IPS-20b (cell line): ENCODE measurements around the gene CLASP1.
A peak's percentile ranks its signal among the peaks of the same experiment; 100 is the strongest.

ENCODE experiments used
- H3K27ac ChIP-seq: one replicate; pipeline ENCODE4 v1.5.1; 2013; ENCODE audit warnings: low read length
- H3K27me3 ChIP-seq: 2 replicates; pipeline ENCODE4 v1.6.1; 2013; ENCODE audit warnings: mild to moderate bottlenecking, low read length, inconsistent platforms; ENCODE audit not compliant: insufficient read depth
- H3K36me3 ChIP-seq: 2 replicates; pipeline ENCODE4 v1.6.1; 2013; ENCODE audit warnings: low read depth, mild to moderate bottlenecking, inconsistent platforms, low read length, moderate library complexity; ENCODE audit not compliant: insufficient read depth
- H3K4me1 ChIP-seq: 2 replicates; pipeline ENCODE4 v1.6.1; 2013; ENCODE audit warnings: mild to moderate bottlenecking, control low read depth, inconsistent platforms, low read length, moderate library complexity; ENCODE audit not compliant: insufficient read depth
- H3K4me3 ChIP-seq: 2 replicates; pipeline ENCODE4 v1.5.1; 2013; ENCODE audit warnings: mild to moderate bottlenecking, low read length, inconsistent platforms
- H3K9ac ChIP-seq: 2 replicates; pipeline ENCODE4 v1.6.1; 2013; ENCODE audit warnings: low read depth, mild to moderate bottlenecking, inconsistent platforms, low read length, moderate library complexity
- H3K9me3 ChIP-seq: 2 replicates; pipeline ENCODE4 v1.6.1; 2013; ENCODE audit warnings: mild to moderate bottlenecking, low read depth, low read length, inconsistent platforms; ENCODE audit not compliant: insufficient read depth

Gene CLASP1

GRCh38 chr2:121532347-121532766 lies 116.9 kb downstream of the CLASP1 start:
- no peak overlapping the region for H3K9ac ChIP-seq
- H3K9me3 ChIP-seq: no peaks in the 10 kb centered on the region
- H3K27me3 ChIP-seq: no peaks in the 10 kb centered on the region
- H3K4me1 ChIP-seq: peaks cover 10% of the 10 kb centered on the region
- H3K4me3 ChIP-seq: no peak overlapping the region
- no peak overlapping the region for H3K27ac ChIP-seq
- H3K36me3 ChIP-seq: peaks cover 7% of the 10 kb centered on the region; the same call in 1 of the 2 replicates

DNA sequence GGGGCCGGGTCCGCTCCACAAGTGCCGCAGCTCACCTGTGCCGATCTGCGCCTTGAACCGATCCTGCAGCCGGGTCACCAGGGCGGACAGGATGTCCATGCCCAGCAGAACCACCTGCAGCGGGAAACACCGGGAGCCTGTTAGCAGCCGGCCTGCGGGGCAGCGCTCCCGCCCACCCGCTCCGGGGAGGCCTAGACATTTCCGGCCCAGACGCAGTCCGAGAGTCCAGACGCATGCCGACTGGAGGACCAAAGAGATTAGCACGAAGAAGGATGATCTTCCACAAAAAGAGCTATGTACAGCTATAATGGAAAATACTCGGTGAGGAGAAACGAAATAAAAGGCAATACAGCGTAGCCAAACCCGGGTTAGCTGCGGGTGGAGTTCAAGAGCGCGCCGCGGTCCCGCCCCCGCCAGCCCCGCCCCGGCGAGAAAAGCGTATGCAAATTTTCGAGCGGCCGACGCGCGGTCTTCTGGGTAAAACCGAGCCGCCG lies 119.0 kb downstream of the CLASP1 start:
- Histone ChIP-seq H3K27me3 (no peaks in the 10 kb centered on the region), H3K27ac (peak overlapping the region; percentile 5), H3K4me3 (peak overlapping the region; percentile 91), H3K36me3 (peaks cover 24% of the 10 kb centered on the region), H3K9ac (peak overlapping the region; percentile 89), H3K4me1 (peaks cover 10% of the 10 kb centered on the region), H3K9me3 (no peaks in the 10 kb centered on the region)

DNA sequence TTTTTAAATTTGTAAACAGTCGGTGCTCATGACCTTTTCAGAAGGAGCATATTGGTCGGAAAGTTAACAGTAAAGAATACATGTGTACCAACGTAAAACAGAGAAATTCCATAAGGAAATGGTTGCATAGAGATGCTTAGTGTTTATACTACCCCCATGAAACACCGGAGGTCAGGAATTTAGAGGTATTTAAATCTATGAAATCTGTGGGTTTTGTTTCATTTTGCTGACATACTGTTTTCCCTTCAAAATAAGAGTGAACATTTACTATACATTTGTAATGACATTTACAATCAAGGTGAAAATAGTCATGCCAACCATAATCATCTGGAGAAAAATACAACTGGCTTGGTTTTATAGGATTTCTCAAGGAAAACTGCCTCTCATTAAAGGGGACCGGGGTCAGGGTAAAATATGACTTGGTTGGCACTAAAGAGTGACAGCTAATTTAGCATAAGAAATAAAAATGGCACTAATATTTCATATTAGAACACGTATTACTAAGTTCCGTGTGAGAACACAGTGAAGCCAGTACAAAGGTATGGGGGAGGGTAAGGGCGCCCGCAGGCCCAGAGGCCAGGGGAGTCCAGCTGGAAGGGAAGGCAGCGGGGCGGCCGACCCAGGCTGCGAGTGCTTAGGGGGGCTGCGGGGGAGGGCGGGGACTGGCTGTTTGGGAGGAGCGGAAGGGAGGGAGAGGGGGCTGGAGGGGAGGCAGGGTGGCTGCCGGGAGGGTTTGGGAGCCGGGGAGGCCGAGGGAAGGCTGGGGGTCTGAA lies 119.6 kb downstream of the CLASP1 start:
- Histone ChIP-seq H3K4me3 (peak overlapping the region; percentile 91), H3K27me3 (no peaks in the 10 kb centered on the region), H3K4me1 (peaks cover 10% of the 10 kb centered on the region), H3K27ac (no peak overlapping the region), H3K9me3 (no peaks in the 10 kb centered on the region), H3K36me3 (peaks cover 24% of the 10 kb centered on the region), H3K9ac (peak overlapping the region; percentile 89; the same call in 1 of the 2 replicates)

DNA sequence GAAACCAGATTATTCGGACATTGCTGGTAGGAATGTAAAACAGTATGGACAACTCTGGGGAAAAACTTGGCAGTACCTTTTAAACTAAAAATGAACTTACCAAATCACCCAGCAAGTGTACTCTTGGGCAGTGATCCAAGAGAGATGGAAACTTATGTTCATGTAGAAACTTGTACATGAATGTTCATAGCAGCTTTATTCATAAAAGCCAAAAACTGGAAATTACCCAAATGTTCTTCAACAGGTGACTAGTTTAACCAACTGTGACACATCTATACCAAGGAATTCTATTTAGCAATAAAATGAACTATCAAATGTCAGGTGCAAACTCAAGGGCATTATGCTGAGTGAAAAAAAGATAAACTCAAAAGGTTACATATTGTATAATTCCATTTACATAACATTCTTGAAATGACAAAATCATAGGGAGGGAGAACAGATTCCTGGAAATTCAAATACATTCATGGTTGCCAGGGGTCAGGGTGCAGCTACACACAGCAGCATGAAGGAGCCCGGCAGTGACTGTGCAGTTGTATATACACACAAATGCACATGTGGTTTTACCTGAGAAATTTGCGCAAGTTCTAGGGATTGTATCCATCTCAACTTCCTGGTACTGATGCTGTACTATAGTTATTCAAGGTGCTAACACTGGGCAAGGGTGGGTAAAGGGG lies 122.1 kb downstream of the CLASP1 start:
- no peaks in the 10 kb centered on the region for H3K27me3 ChIP-seq
- H3K4me1 ChIP-seq: peaks cover 7% of the 10 kb centered on the region

DNA sequence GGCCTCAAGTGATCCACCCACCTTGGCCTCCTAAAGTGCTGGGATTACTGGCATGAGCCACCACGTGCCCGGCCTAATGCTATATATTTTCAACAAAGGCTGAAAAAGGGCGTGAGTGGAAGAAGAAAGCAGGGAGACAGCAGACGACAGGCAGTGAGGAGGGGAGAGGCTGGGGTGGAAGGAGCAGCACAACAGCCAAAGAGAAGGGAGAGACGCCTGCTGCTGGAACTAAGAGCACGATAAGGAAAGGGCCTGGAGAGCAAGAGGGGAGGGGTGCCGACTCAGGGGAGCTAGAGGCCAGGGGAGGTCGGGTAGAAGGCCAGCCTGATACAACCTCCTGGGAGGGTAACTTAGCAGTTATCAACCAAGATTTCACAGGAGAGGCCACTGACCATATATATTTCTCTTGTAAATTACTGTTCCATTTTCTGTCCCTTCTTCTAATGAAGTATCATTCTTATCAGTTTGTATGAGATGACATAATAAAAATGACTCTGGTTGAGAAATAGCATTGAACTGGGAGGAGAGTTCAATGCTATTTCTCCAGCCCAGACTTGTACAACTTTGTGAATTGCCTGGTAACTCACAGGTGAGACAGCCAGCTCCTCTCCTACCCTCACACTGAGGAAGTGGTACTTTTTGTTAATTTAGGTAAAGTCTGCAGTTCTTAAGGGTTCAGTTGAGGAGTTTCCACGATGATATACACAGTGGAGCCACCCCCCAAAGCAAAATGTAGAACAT lies 124.4 kb downstream of the CLASP1 start:
- H3K4me1 ChIP-seq: peaks cover 7% of the 10 kb centered on the region; the same call in 1 of the 2 replicates
- H3K9me3 ChIP-seq: no peaks in the 10 kb centered on the region
- no peaks in the 10 kb centered on the region for H3K27me3 ChIP-seq
- no peak overlapping the region for H3K4me3 ChIP-seq
- no peak overlapping the region for H3K27ac ChIP-seq
- H3K9ac ChIP-seq: no peak overlapping the region
- H3K36me3 ChIP-seq: peaks cover 52% of the 10 kb centered on the region

More for the DNA sequence above, 122.1 kb downstream of the CLASP1 start:
- H3K9ac ChIP-seq: no peak overlapping the region
- no peaks in the 10 kb centered on the region for H3K9me3 ChIP-seq
- H3K36me3 ChIP-seq: peaks cover 38% of the 10 kb centered on the region
- H3K27ac ChIP-seq: no peak overlapping the region
- H3K4me3 ChIP-seq: no peak overlapping the region

- no peaks in the 10 kb centered on the region for H3K4me1 ChIP-seq
- no peaks in the 10 kb centered on the region for H3K27me3 ChIP-seq
- peaks cover 47% of the 10 kb centered on the region for H3K36me3 ChIP-seq
- no peaks in the 10 kb centered on the region for H3K9me3 ChIP-seq
- no peak overlapping the region for H3K9ac ChIP-seq
- H3K27ac ChIP-seq: no peak overlapping the region
- H3K4me3 ChIP-seq: no peak overlapping the region
Observed at GRCh38 chr2:121521359-121521758, 127.9 kb downstream of the CLASP1 start.

GRCh38 chr2:121520641-121520994 lies 128.6 kb downstream of the CLASP1 start:
- no peaks in the 10 kb centered on the region for H3K4me1 ChIP-seq
- H3K9me3 ChIP-seq: no peaks in the 10 kb centered on the region
- no peak overlapping the region for H3K9ac ChIP-seq
- no peak overlapping the region for H3K4me3 ChIP-seq
- peaks cover 46% of the 10 kb centered on the region for H3K36me3 ChIP-seq
- H3K27me3 ChIP-seq: no peaks in the 10 kb centered on the region
- H3K27ac ChIP-seq: no peak overlapping the region

GRCh38 chr2:121519732-121520640 lies 129.3 kb downstream of the CLASP1 start:
- no peaks in the 10 kb centered on the region for H3K27me3 ChIP-seq
- H3K9me3 ChIP-seq: no peaks in the 10 kb centered on the region
- no peaks in the 10 kb centered on the region for H3K4me1 ChIP-seq
- no peak overlapping the region for H3K27ac ChIP-seq
- no peak overlapping the region for H3K9ac ChIP-seq
- H3K36me3 ChIP-seq: peaks cover 52% of the 10 kb centered on the region
- no peak overlapping the region for H3K4me3 ChIP-seq

GRCh38 chr2:121519153-121519552 lies 130.1 kb downstream of the CLASP1 start:
- Histone ChIP-seq H3K4me1 (no peaks in the 10 kb centered on the region), H3K9me3 (no peaks in the 10 kb centered on the region), H3K9ac (no peak overlapping the region), H3K4me3 (no peak overlapping the region), H3K27me3 (no peaks in the 10 kb centered on the region), H3K27ac (no peak overlapping the region), H3K36me3 (peaks cover 60% of the 10 kb centered on the region)

GRCh38 chr2:121513597-121514333 lies 135.5 kb downstream of the CLASP1 start:
- H3K36me3 ChIP-seq: peaks cover 29% of the 10 kb centered on the region
- H3K27me3 ChIP-seq: no peaks in the 10 kb centered on the region
- H3K27ac ChIP-seq: no peak overlapping the region
- no peak overlapping the region for H3K9ac ChIP-seq
- H3K9me3 ChIP-seq: no peaks in the 10 kb centered on the region
- peaks cover 4% of the 10 kb centered on the region; the same call in 1 of the 2 replicates for H3K4me1 ChIP-seq
- no peak overlapping the region for H3K4me3 ChIP-seq
